WTC11 (cell line): ENCODE results near the gene SLBP. TPM values are rescaled to one million over a fixed set of nuclear protein-coding genes. Genes with fewer than 3 reads are reported as not detected.

Experiments
- ATAC-seq: fragments of 200-7000 bp; cut with Tn5 transposase; 2 replicates; pipeline ENCODE4 v1.10.0; 2021; ENCODE audit warnings: mild to moderate bottlenecking, moderate library complexity
- CTCF ChIA-PET: fragments of 300-600 bp; sonication (Branson Sonifier 250); formaldehyde crosslinking; loops from one replicate; lab custom pipeline; 2021; ENCODE audit warnings: antibody characterized with exemption; lab: Charles Lee
- POLR2A ChIA-PET: fragments of 350-600 bp; sonication (Branson Sonifier 250); formaldehyde crosslinking; loops from one replicate; lab custom pipeline; 2021; ENCODE audit warnings: antibody characterized with exemption; lab: Charles Lee
- DNase-seq: peaks from one replicate; pipeline ENCODE4 v3.0.0; 2021; ENCODE audit warnings: low spot score
- H3K27ac Mint-ChIP-seq: 2 replicates; pipeline ENCODE4 v1.8.0; 2021; ENCODE audit warnings: mixed read lengths
- H3K27me3 Mint-ChIP-seq: 2 replicates; pipeline ENCODE4 v1.8.0; 2021; ENCODE audit warnings: low read depth, mild to moderate bottlenecking, moderate library complexity, mixed read lengths
- H3K36me3 Mint-ChIP-seq: 2 replicates; pipeline ENCODE4 v1.8.0; 2021; ENCODE audit warnings: mixed read lengths
- H3K4me1 Mint-ChIP-seq: 2 replicates; pipeline ENCODE4 v1.8.0; 2022; ENCODE audit warnings: mixed read lengths
- H3K4me3 Mint-ChIP-seq: 2 replicates; pipeline ENCODE4 v1.8.0; 2021; ENCODE audit warnings: mild to moderate bottlenecking, moderate library complexity, mixed read lengths
- H3K9me3 Mint-ChIP-seq: 2 replicates; pipeline ENCODE4 v1.8.0; 2021; ENCODE audit warnings: mixed read lengths
- E2F5 ChIP-seq: sonication (generic); formaldehyde crosslinking; IDR thresholded peaks from 2 replicates; pipeline ENCODE4 v1.8.1; 2022; ENCODE audit warnings: mild to moderate bottlenecking, moderate library complexity, missing genetic modification reagents
- ELF4 ChIP-seq: sonication (generic); formaldehyde crosslinking; IDR thresholded peaks from 2 replicates; pipeline ENCODE4 v1.8.1; 2022; ENCODE audit warnings: low read depth, mild to moderate bottlenecking, moderate library complexity, missing genetic modification reagents
- ESRRA ChIP-seq: sonication (generic); formaldehyde crosslinking; IDR thresholded peaks from 2 replicates; pipeline ENCODE4 v1.8.1; 2022; ENCODE audit warnings: mild to moderate bottlenecking, missing genetic modification reagents, borderline replicate concordance
- ETV6 ChIP-seq: sonication (generic); formaldehyde crosslinking; IDR thresholded peaks from 2 replicates; pipeline ENCODE4 v1.8.1; 2022; ENCODE audit warnings: mild to moderate bottlenecking, missing genetic modification reagents
- FOXK1 ChIP-seq: sonication (generic); formaldehyde crosslinking; IDR thresholded peaks from 2 replicates; pipeline ENCODE4 v1.8.0; 2022; ENCODE audit warnings: mild to moderate bottlenecking, moderate library complexity, missing genetic modification reagents
- GTF2I ChIP-seq: fragments of 250-450 bp; sonication (Bioruptor Pico); conservative IDR thresholded peaks from 2 replicates; pipeline ENCODE4 v1.4.0; 2021; ENCODE audit warnings: mild to moderate bottlenecking
- HMGA2 ChIP-seq: fragments of 250-450 bp; sonication (Bioruptor Pico); IDR thresholded peaks from 2 replicates; pipeline ENCODE4 v1.4.0; 2021; ENCODE audit warnings: mild to moderate bottlenecking, moderate library complexity
- IRF2 ChIP-seq: sonication (generic); formaldehyde crosslinking; IDR thresholded peaks from 2 replicates; pipeline ENCODE4 v1.8.0; 2022; ENCODE audit warnings: low read depth, missing genetic modification reagents, borderline replicate concordance
- MLX ChIP-seq: sonication (generic); formaldehyde crosslinking; IDR thresholded peaks from 2 replicates; pipeline ENCODE4 v1.8.1; 2023; ENCODE audit warnings: mild to moderate bottlenecking, missing genetic modification reagents, moderate library complexity
- NR1H2 ChIP-seq: sonication (generic); formaldehyde crosslinking; IDR thresholded peaks from 2 replicates; pipeline ENCODE4 v1.9.0; 2021; ENCODE audit warnings: mild to moderate bottlenecking, moderate library complexity, missing genetic modification reagents
- OVOL2 ChIP-seq: fragments of 250-450 bp; sonication (Bioruptor Pico); IDR thresholded peaks from 2 replicates; pipeline ENCODE4 v1.9.0; 2021; ENCODE audit warnings: mild to moderate bottlenecking, borderline replicate concordance
- RELA ChIP-seq: sonication (generic); formaldehyde crosslinking; IDR thresholded peaks from 2 replicates; pipeline ENCODE4 v1.8.1; 2022; ENCODE audit warnings: missing genetic modification reagents, mild to moderate bottlenecking, borderline replicate concordance
- SMAD4 ChIP-seq: sonication (generic); formaldehyde crosslinking; IDR thresholded peaks from 2 replicates; pipeline ENCODE4 v1.8.0; 2022; ENCODE audit warnings: mild to moderate bottlenecking, missing genetic modification reagents
- ZBTB21 ChIP-seq: sonication (generic); formaldehyde crosslinking; IDR thresholded peaks from 2 replicates; pipeline ENCODE4 v1.8.1; 2023; ENCODE audit warnings: mild to moderate bottlenecking, missing genetic modification reagents, borderline replicate concordance
- ZNF121 ChIP-seq: sonication (generic); formaldehyde crosslinking; IDR thresholded peaks from 2 replicates; pipeline ENCODE4 v1.8.0; 2023; ENCODE audit warnings: missing genetic modification reagents
- ZNF281 ChIP-seq: sonication (generic); formaldehyde crosslinking; IDR thresholded peaks from 2 replicates; pipeline ENCODE4 v1.8.0; 2023; ENCODE audit warnings: mild to moderate bottlenecking, missing genetic modification reagents
- ZNF317 ChIP-seq: sonication (generic); formaldehyde crosslinking; IDR thresholded peaks from 2 replicates; pipeline ENCODE4 v1.8.1; 2023; ENCODE audit warnings: low read depth, mild to moderate bottlenecking, moderate library complexity, missing genetic modification reagents, borderline replicate concordance
- ZNF396 ChIP-seq: fragments of 250-450 bp; sonication (Bioruptor Pico); IDR thresholded peaks from 2 replicates; pipeline ENCODE4 v1.8.0; 2021; ENCODE audit warnings: mild to moderate bottlenecking, moderate library complexity, borderline replicate concordance
- total RNA-seq: library from RNA; stranded (reverse); gene quantifications from 3 replicates; pipeline ENCODE4 v1.2.3, GENCODE V29; 2021
- TF ChIP-seq, protein P1 (sequence below): sonication (generic); formaldehyde crosslinking; IDR thresholded peaks from 2 replicates; pipeline ENCODE4 v1.8.1; 2022; ENCODE audit warnings: mild to moderate bottlenecking, missing genetic modification reagents, moderate library complexity, borderline replicate concordance
- TF ChIP-seq, protein P2 (sequence below): sonication (generic); formaldehyde crosslinking; IDR thresholded peaks from 2 replicates; pipeline ENCODE4 v1.8.1; 2022; ENCODE audit warnings: low read depth, missing genetic modification reagents, borderline replicate concordance
- TF ChIP-seq, protein P3 (sequence below): fragments of 250-450 bp; sonication (Bioruptor Pico); IDR thresholded peaks from 2 replicates; pipeline ENCODE4 v1.9.0; 2021; ENCODE audit warnings: moderate library complexity, mild to moderate bottlenecking, inconsistent platforms, borderline replicate concordance
- TF ChIP-seq, protein P4 (sequence below): sonication (generic); formaldehyde crosslinking; conservative IDR thresholded peaks from 2 replicates; pipeline ENCODE4 v1.8.1; 2022; ENCODE audit warnings: mild to moderate bottlenecking, missing genetic modification reagents

The SLBP gene
- total RNA-seq, 1 experiment from 2014 or later, result 40.2 TPM

DNA sequence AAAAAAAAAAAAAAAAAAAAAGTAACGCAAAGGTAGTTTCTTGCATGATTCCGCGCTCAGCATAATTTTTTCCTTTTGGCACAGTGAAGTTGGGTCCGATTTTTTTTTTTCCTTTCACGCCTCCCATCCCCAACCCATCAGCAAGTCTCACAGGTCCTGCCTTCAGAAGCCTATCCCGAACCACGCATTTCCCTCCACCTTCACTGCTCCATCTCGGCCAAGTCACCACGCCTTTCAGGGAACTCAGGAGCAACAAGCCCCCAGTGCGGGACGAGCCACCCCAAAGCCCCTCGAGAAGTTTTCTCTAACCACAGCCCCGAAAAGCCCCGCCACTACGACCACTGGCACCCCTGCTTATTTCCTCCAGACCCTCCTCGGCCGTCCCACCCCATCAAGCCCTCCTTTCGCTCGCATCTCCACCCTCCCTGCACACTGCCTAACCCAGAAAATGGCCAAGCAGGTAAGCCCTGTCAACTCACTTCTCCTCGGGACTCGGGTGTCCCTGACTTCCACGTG lies 1.0 kb downstream of the SLBP start:
- peaks cover 27% of the 10 kb centered on the region for H3K4me1 Mint-ChIP-seq
- ChIA-PET POLR2A (interaction anchor here (0.9 to 1.8 kb wide), 2 partner anchors 10 to 33 kb away, joined by 3 to 16 read pairs; partner anchors contain the start of genes TACC3 and TMEM129), CTCF (interaction anchor here (1.3 to 3.4 kb wide), 4 partner anchors 16 to 200 kb away, joined by 3 to 24 read pairs (median 5); no protein-coding TSS in a partner anchor)
- DNase-seq, result no peak
- H3K4me3 Mint-ChIP-seq, result peak overlapping the region; percentile 94
- H3K27me3 Mint-ChIP-seq, result peaks cover 2% of the 10 kb centered on the region; the same call in 1 of the 2 replicates
- TF ChIP-seq HMGA2 (CRISPR knock-in tag) (no peak), ZNF317 (CRISPR knock-in tag) (no peak), ZBTB21 (no peak), ETV6 (no peak), ELF4 (CRISPR knock-in tag) (no peak), MLX (CRISPR knock-in tag) (no peak), SMAD4 (CRISPR knock-in tag) (no peak)
- TF ChIP-seq, protein P1, sequence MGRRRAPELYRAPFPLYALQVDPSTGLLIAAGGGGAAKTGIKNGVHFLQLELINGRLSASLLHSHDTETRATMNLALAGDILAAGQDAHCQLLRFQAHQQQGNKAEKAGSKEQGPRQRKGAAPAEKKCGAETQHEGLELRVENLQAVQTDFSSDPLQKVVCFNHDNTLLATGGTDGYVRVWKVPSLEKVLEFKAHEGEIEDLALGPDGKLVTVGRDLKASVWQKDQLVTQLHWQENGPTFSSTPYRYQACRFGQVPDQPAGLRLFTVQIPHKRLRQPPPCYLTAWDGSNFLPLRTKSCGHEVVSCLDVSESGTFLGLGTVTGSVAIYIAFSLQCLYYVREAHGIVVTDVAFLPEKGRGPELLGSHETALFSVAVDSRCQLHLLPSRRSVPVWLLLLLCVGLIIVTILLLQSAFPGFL (CRISPR knock-in tag), result no peak
- TF ChIP-seq, protein P2, sequence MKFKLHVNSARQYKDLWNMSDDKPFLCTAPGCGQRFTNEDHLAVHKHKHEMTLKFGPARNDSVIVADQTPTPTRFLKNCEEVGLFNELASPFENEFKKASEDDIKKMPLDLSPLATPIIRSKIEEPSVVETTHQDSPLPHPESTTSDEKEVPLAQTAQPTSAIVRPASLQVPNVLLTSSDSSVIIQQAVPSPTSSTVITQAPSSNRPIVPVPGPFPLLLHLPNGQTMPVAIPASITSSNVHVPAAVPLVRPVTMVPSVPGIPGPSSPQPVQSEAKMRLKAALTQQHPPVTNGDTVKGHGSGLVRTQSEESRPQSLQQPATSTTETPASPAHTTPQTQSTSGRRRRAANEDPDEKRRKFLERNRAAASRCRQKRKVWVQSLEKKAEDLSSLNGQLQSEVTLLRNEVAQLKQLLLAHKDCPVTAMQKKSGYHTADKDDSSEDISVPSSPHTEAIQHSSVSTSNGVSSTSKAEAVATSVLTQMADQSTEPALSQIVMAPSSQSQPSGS (CRISPR knock-in tag), result no peak
- TF ChIP-seq, all 79 proteins: peak for 0
- ATAC-seq, result no peak
- no peaks in the 10 kb centered on the region for H3K9me3 Mint-ChIP-seq
- peaks cover 21% of the 10 kb centered on the region for H3K36me3 Mint-ChIP-seq
- peak overlapping the region; percentile 95 for H3K27ac Mint-ChIP-seq

- H3K27ac Mint-ChIP-seq, result no peak overlapping the region
- ATAC-seq, result no peak
- ChIA-PET CTCF (interaction anchor here (0.6 to 2.0 kb wide), 4 partner anchors 15 to 202 kb away, joined by 3 to 21 read pairs (median 4); no protein-coding TSS in a partner anchor), POLR2A (no interaction called here)
- no peaks in the 10 kb centered on the region for H3K9me3 Mint-ChIP-seq
- H3K4me1 Mint-ChIP-seq, result peaks cover 12% of the 10 kb centered on the region
- TF ChIP-seq MLX (CRISPR knock-in tag) (no peak), FOXK1 (CRISPR knock-in tag) (no peak), IRF2 (no peak), ZNF396 (CRISPR knock-in tag) (no peak), ESRRA (CRISPR knock-in tag) (no peak), RELA (no peak), NR1H2 (CRISPR knock-in tag) (no peak), ZNF121 (CRISPR knock-in tag) (no peak), E2F5 (CRISPR knock-in tag) (no peak), ELF4 (CRISPR knock-in tag) (no peak), SMAD4 (CRISPR knock-in tag) (no peak), OVOL2 (CRISPR knock-in tag) (no peak), ZNF281 (CRISPR knock-in tag) (no peak), GTF2I (CRISPR knock-in tag) (no peak)
- TF ChIP-seq, protein P3, sequence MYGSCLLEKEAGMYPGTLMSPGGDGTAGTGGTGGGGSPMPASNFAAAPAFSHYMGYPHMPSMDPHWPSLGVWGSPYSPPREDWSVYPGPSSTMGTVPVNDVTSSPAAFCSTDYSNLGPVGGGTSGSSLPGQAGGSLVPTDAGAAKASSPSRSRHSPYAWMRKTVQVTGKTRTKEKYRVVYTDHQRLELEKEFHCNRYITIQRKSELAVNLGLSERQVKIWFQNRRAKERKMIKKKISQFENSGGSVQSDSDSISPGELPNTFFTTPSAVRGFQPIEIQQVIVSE (CRISPR knock-in tag), result no peak
- TF ChIP-seq, protein P4, sequence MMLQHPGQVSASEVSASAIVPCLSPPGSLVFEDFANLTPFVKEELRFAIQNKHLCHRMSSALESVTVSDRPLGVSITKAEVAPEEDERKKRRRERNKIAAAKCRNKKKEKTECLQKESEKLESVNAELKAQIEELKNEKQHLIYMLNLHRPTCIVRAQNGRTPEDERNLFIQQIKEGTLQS (CRISPR knock-in tag), result no peak
- TF ChIP-seq, all 79 proteins: peak for 0
- Mint-ChIP-seq H3K4me3 (no peak overlapping the region), H3K27me3 (peaks cover 2% of the 10 kb centered on the region; the same call in 1 of the 2 replicates), H3K36me3 (peaks cover 40% of the 10 kb centered on the region)
- DNase-seq, result no peak
Measured at GRCh38 chr4:1708581-1708980, 3.5 kb downstream of the SLBP start.
